T47D (cell line): ENCODE measurements around the gene BTBD8.

Source experiments
- DNase-seq, 2 experiments: peaks; one replicate each; pipeline versions ENCODE4 v3.0.0 to v3.0.0-alpha.2; 2011 to 2012; ENCODE audit warnings: low read depth in 1 of 2, low spot score in 1 of 2
- JUND ChIP-seq: IDR thresholded peaks from 2 replicates; pipeline ENCODE4 v1.6.1; 2012; ENCODE audit warnings: low read depth
- in situ Hi-C: cut with HindIII; loops from 2 replicates; pipeline ENCODE4 v1.10.0; 2016; ENCODE audit warnings: low sequenced_read_pairs, low pct_unique_long_range_greater_than_20kb

The BTBD8 gene

GRCh38 chr1:92108631-92109030 lies 28.5 kb downstream of the BTBD8 start:
- DNase-seq, result no peak
- in situ Hi-C loops, result no loop called here
- TF ChIP-seq JUND, result no peak

GRCh38 chr1:92117526-92117925 lies 37.4 kb downstream of the BTBD8 start:
- TF ChIP-seq JUND, result no peak
- no peak for DNase-seq
- in situ Hi-C loops, result no loop called here

- in situ Hi-C loops, result no loop called here
- DNase-seq, result no peak
- TF ChIP-seq JUND, result no peak
These were observed 38.7 kb downstream of the BTBD8 start for GRCh38 chr1:92118826-92119225.

- DNase-seq, result no peak
- TF ChIP-seq JUND, result no peak
- in situ Hi-C loops, result no loop called here
These were observed 43.7 kb downstream of the BTBD8 start for GRCh38 chr1:92123868-92124267.

GRCh38 chr1:92125204-92125603 lies 45.1 kb downstream of the BTBD8 start:
- DNase-seq, result no peak
- in situ Hi-C loops, result no loop called here
- TF ChIP-seq JUND, result no peak

GRCh38 chr1:92126088-92126487 lies 45.9 kb downstream of the BTBD8 start:
- DNase-seq, result no peak
- TF ChIP-seq JUND, result no peak
- in situ Hi-C loops, result no loop called here

GRCh38 chr1:92134331-92134730 lies 54.2 kb downstream of the BTBD8 start:
- TF ChIP-seq JUND, result no peak
- DNase-seq, result no peak
- in situ Hi-C loops, result no loop called here

- in situ Hi-C loops, result no loop called here
- DNase-seq, result no peak
- TF ChIP-seq JUND, result no peak
These were observed 56.2 kb downstream of the BTBD8 start for GRCh38 chr1:92136341-92136740.

- in situ Hi-C loops, result no loop called here
- TF ChIP-seq JUND, result no peak
- no peak for DNase-seq
These were observed 74.8 kb downstream of the BTBD8 start for GRCh38 chr1:92154934-92155333.

GRCh38 chr1:92159593-92159992 lies 79.4 kb downstream of the BTBD8 start:
- in situ Hi-C loops, result no loop called here
- DNase-seq, result no peak
- TF ChIP-seq JUND, result no peak

GRCh38 chr1:92165389-92165788 lies 85.2 kb downstream of the BTBD8 start:
- DNase-seq, result no peak
- in situ Hi-C loops, result no loop called here
- TF ChIP-seq JUND, result no peak

- TF ChIP-seq JUND, result no peak
- DNase-seq, result peak in 1 of 2 experiments; percentile 18
- in situ Hi-C loops, result no loop called here
These were observed 87.0 kb downstream of the BTBD8 start for GRCh38 chr1:92167151-92167550.

GRCh38 chr1:92168657-92169056 lies 88.5 kb downstream of the BTBD8 start:
- no peak for TF ChIP-seq JUND
- in situ Hi-C loops, result no loop called here
- no peak for DNase-seq

GRCh38 chr1:92169214-92170005 lies 89.3 kb downstream of the BTBD8 start:
- TF ChIP-seq JUND, result no peak
- DNase-seq, result no peak
- in situ Hi-C loops, result no loop called here

GRCh38 chr1:92184632-92185031 lies 104.5 kb downstream of the BTBD8 start:
- no peak for TF ChIP-seq JUND

More at GRCh38 chr1:92184632-92185031, 104.5 kb downstream of the BTBD8 start:
- in situ Hi-C loops, result no loop called here
- DNase-seq, result no peak
